Activated CD4-positive, alpha-beta T cell treated with anti-CD3 and anti-CD28 coated beads, Interleukin-2, amount 50 U/mL, for 1 hour (primary cell): ENCODE measurements around the gene ASCC1.
"Not testable (repeated sequence)": the region's sequence is repeated elsewhere in the genome, so short reads cannot be mapped to it uniquely, and the experiment has no call there.

ENCODE experiments used
- DNase-seq: peaks from one replicate; pipeline ENCODE4 v3.0.0-alpha.2; 2020

Gene ASCC1

GRCh38 chr10:72167118-72167517, 49.0 kb downstream of the ASCC1 start:
- no peak for DNase-seq

GRCh38 chr10:72164617-72165016, 51.5 kb downstream of the ASCC1 start:
- no peak for DNase-seq

GRCh38 chr10:72162978-72163377, 53.1 kb downstream of the ASCC1 start:
- no peak for DNase-seq

GRCh38 chr10:72158176-72158575, 57.9 kb downstream of the ASCC1 start:
- DNase-seq, result no peak

GRCh38 chr10:72156223-72156622, 59.9 kb downstream of the ASCC1 start:
- no peak for DNase-seq

- DNase-seq, result no peak
Observed at GRCh38 chr10:72152286-72152685, 63.8 kb downstream of the ASCC1 start.

GRCh38 chr10:72150746-72151478, 65.2 kb downstream of the ASCC1 start:
- DNase-seq, result not testable (repeated sequence)

- DNase-seq, result not testable (repeated sequence)
Observed at GRCh38 chr10:72147324-72147584, 68.8 kb downstream of the ASCC1 start.

- no peak for DNase-seq
Observed at GRCh38 chr10:72146559-72147323, 69.3 kb downstream of the ASCC1 start.

GRCh38 chr10:72146071-72146470, 70.0 kb downstream of the ASCC1 start:
- no peak for DNase-seq

- no peak for DNase-seq
Observed at GRCh38 chr10:72145657-72146056, 70.4 kb downstream of the ASCC1 start.

GRCh38 chr10:72140850-72141249, 75.2 kb downstream of the ASCC1 start:
- no peak for DNase-seq

GRCh38 chr10:72140174-72140573, 75.9 kb downstream of the ASCC1 start:
- DNase-seq, result no peak

- DNase-seq, result no peak
Observed at GRCh38 chr10:72137583-72137982, 78.5 kb downstream of the ASCC1 start.

- DNase-seq, result not testable (repeated sequence)
Observed at GRCh38 chr10:72136225-72136624, 79.9 kb downstream of the ASCC1 start.

GRCh38 chr10:72134785-72135767, 81.0 kb downstream of the ASCC1 start:
- DNase-seq, result no peak

GRCh38 chr10:72133517-72133916, 82.6 kb downstream of the ASCC1 start:
- no peak for DNase-seq

- no peak for DNase-seq
Observed at GRCh38 chr10:72132854-72133253, 83.2 kb downstream of the ASCC1 start.

- DNase-seq, result no peak
Observed at GRCh38 chr10:72127571-72127970, 88.5 kb downstream of the ASCC1 start.

GRCh38 chr10:72126872-72127232, 89.2 kb downstream of the ASCC1 start:
- no peak for DNase-seq

GRCh38 chr10:72126184-72126871, 89.7 kb downstream of the ASCC1 start:
- no peak for DNase-seq

- no peak for DNase-seq
Observed at GRCh38 chr10:72124989-72125388, 91.1 kb downstream of the ASCC1 start.

GRCh38 chr10:72124381-72124780, 91.7 kb downstream of the ASCC1 start:
- DNase-seq, result no peak
